ENCODE results near the gene CD82. TPM values are rescaled to one million over a fixed set of nuclear protein-coding genes. Genes with fewer than 3 reads are reported as not detected.
"Not testable (repeated sequence)": the region's sequence is repeated elsewhere in the genome, so short reads cannot be mapped to it uniquely, and the experiment has no call there.

Gene CD82
- polyA plus RNA-seq, 4 donors, result 13.1 to 21.6 (median 20.8) TPM

- no peak for DNase-seq (ENCODE audit: low read depth in 4 of 4, low spot score in 2 of 4)
Observed at GRCh38 chr11:44559207-44559939, 6.1 kb upstream of the CD82 start.

- DNase-seq (ENCODE audit: low read depth in 4 of 4, low spot score in 2 of 4), result not testable (repeated sequence)
Observed at GRCh38 chr11:44559940-44560300, 5.5 kb upstream of the CD82 start.

- DNase-seq (ENCODE audit: low read depth in 4 of 4, low spot score in 2 of 4), result no peak
Observed at GRCh38 chr11:44561275-44561805, 4.1 kb upstream of the CD82 start.

DNA sequence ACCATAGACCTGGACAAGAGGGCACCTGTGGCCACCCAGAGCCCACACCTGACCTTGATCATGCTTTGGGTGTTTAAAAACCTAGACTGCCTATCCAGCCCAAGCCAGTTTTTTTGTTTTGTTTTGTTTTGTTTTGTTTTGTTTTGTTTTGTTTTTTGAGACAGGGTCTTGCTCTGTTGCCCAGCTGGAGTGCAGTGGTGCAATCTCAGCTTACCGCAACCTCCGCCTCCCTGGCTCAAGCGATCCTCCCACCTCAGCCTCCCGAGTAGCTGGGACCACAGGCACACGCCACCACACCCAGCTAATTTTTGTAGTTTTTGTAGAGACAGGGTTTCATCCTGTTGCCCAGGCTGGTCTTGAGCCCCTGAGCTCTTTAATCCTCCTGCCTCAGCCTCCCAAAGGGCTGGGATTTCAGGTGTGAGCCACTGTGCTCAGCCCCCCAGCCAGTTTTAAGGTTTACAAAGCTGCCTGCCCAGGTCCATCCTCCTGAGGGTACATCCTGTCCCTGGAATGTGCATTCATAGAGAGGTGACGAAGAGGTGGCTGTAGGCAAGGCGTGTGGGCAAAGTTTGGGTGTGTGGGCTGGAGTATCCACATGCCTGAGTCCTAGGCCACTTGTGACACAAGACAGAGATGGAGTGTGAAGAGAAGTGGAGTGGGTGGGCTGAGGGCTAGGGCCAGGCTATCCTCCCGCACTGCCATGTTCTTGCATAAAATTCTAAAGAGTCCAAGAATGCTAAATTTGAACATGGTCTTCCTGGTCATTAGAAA lies 3.3 kb upstream of the CD82 start:
- DNase-seq (ENCODE audit: low read depth in 4 of 4, low spot score in 2 of 4), result no peak

DNA sequence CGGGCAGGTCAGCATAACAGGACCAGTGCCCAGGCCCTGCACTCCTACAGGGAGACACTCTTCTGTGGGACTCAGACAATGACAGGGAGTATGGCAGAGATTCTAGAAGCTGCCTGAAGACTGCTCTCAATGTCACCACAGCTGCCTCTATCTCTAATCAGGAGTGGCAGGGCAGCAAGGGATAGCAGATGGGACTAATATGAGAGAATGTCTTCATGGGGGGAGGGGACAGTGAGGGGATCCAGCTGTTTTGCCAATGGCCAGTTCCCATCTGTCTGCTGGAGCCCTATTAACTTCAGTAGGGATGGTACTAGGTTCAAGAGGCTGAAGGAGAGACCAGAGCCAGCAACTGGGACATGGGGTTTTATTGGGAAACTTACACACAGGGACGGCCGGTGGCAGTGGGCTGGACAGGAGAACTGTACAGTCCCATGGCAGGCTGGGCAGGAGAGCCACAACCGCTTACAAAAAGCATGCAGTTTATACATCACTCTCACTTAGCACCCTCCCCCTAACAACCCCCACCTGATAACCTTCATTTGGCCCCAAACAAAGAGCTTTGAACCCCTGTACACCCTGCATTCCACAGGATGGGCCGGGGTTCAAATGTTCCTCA lies 2.5 kb upstream of the CD82 start:
- DNase-seq (ENCODE audit: low read depth in 4 of 4, low spot score in 2 of 4), result no peak

DNA sequence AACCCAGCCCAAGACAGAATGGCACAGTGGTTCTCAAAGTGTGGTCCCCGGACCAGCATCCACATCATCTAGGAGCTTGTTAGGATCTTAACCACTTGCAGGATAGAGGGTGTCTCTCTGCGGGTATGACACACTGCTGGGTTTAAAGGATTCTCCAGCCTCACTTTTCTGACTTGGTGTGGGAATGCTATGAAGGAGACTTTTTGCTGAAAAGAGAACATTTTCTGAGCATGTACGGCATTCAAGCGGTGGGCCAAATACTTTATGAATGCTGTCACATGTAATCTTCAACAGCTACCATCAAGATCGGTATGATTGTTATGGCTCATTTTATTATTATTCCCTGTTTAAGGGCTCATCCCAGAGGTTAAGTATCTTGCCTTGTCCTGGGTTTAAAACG lies 1.8 kb upstream of the CD82 start:
- DNase-seq (ENCODE audit: low read depth in 4 of 4, low spot score in 2 of 4), result no peak

DNA sequence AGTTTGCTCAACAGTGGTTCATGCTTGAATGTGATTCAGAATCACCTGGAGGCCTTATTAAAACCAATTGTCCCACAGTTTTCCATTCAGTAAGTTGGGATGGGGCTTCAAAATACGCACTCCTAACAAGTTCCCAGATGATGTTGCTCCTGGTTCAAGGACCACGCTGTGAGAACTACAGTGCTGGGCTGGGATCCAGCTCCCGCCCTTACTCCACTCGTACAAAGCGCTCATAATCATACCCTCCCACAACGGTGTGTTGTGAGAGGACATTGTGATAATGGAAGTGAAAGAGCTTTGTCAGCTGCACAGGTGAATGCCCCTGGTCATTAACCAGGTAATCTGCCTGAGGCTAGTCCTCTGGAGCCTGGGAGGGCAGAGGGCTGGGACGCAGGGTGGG lies 1.3 kb upstream of the CD82 start:
- DNase-seq (ENCODE audit: low read depth in 4 of 4, low spot score in 2 of 4), result no peak

- DNase-seq (ENCODE audit: low read depth in 4 of 4, low spot score in 2 of 4), result no peak
Observed at GRCh38 chr11:44564670-44565210, 723 bp upstream of the CD82 start.

DNA sequence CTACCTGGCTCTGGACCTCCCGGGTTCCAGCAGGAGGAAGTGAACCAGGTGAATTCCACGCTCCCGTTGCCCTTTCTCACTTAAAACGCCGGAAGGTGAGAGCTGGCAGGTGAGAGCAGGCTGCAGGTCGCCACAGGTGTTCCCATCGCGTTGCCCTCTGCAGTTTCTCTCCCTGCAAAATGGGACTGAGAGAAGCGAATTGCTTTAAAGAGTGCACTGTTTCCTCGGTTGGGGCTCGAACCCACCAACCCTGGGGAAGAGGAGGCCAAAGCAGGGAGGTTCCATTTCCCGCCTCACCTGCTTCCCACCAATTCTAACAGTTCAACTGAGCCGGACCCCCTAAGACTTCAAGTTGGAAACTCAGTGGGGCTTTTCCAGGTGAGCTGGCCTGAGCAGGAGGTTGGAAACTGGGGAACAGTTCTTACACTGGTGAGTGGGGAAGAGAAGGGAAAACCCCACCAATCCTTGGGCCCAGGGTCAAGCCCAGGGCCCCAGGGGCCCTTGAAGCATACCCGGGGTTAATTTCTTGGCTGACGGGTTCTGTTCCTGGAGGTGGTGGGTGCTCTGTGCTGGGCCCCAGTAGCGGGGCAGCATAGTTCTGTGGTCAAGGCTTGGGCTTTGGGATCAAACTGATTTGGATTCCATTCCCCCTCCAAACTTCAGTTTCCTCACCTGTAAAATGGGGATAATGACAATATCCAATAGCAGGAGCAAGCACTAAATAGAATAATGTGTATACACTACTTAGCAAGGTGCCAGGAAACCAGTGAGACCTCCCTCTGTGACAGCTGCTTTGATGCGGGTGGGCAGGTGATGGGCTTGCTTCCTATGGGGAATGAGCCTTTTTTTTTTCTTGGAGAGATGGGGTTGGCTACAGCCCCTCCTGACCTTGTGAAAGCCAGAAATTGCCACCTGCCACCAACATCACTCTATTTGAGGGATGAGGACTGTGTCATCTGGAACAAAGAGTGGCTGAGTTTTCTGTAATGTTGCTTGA lies 788 bp downstream of the CD82 start:
- DNase-seq (ENCODE audit: low read depth in 4 of 4, low spot score in 2 of 4), result no peak

DNA sequence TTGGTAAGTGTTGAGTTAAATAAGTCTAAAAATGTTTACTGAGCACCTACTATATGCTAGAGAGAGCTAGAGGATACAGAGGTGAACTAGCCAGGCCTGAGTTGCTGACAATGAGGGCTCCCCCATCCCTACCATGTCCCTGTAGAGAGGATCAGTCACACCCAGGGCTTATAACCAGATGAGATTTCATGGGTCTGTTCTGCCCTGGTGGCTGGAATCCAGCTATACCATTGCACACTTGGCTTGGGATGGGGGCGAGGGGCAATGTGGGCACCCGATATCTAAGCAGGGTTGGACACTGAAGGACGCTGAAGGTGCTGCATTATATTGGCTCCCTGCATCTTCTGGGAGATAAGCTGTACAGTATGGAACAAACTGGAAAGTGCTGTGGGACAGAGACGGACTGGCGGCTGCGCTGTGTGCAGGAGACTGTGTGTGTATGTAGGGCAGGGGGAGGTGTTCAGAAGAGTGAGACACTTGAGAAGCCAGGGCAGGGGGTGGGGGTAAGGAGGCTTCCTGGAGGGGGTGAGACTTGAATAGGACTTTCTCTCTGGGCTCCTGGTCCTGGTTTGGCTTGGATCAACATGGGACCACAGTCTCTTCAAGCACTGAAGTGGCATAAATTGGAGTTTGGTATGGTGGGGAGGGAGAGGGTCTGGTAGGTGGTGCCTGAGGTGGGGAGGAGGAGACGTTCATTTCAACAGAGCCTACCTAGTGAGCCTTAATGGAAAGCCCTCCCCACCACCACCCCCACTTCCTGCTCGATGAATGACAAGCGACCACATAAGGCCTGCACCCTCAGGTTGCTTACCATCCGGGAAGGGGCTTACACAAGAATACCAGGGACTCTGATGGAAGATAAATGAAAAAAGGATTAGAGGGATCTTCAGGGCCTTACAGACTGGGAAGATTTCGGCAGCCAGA lies 1.8 kb downstream of the CD82 start:
- no peak for DNase-seq (ENCODE audit: low read depth in 4 of 4, low spot score in 2 of 4)

DNA sequence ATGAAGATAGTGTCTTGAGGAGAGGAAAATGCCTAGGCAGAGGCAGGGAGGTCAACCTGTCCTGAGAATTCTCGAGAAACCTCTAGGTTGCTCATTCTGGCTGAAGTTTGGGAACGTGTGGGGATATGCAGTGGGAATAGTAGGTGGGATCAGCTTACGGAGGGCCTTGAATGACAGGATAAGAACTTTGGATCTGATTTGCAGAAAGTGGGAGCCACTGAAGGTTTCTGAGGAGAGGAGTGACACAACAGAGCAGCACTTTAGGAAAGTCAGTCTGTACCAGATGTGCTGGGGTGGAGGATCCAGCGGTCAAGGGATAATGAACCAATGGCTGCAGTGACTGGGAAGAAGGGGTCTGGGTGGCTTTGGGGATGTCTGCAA lies 2.4 kb downstream of the CD82 start:
- DNase-seq (ENCODE audit: low read depth in 4 of 4, low spot score in 2 of 4), result no peak

DNA sequence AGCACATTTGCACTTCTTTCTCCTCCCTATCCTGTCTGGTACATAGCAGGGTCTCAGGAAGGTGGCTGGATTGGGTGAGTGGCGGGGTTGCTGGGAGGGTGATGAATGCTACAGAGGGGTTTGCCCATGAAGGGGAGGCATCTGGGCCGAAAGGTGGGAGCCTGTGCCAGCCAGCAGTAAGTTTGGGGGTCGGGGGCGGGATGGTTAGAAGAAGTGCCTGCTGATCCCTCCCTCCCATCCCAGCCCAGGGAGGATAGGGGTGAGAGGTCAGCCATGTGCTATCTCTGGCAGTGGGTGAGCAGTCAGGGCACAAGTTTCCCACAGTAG lies 2.8 kb downstream of the CD82 start:
- DNase-seq (ENCODE audit: low read depth in 4 of 4, low spot score in 2 of 4), result no peak

DNA sequence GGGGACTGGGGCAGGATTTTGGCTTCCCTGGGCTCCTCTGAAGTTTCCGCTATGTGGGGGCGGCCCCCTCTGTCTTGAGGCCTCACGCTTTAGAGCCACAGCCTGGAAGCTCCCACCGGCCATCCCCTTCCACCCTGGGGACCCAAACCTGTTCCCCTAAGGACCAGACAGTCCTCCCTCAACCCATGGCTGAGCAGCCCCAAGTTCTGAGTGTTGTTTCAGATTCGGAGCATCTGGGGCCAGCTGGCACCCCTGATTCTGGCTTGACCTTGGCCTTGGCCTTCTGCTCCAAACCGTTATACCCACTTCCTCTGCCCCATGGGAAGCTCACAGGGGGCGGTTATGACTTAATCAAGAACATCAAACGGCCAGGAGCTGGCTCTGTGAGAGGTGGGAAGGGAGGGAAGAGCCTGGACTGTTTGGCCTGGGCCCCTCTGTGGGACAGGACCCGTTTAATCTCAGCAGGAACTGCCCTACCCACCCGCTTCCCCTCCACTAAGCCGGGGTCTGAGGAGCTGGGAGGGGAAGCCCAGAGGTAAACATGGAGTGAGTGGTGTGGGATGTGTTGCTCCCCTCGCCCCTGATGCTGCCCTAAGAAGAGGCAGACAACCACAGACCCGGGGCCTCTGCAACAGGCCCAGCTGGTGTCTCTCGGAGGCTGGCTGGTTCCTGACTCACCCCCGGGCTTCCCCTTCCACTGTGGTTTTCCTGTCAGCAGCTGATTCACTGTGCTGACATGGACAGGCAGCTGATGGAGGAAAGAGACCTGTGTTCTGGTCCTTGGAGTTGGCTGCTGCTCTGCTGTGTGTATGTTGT lies 3.4 kb downstream of the CD82 start:
- no peak for DNase-seq (ENCODE audit: low read depth in 4 of 4, low spot score in 2 of 4)

DNA sequence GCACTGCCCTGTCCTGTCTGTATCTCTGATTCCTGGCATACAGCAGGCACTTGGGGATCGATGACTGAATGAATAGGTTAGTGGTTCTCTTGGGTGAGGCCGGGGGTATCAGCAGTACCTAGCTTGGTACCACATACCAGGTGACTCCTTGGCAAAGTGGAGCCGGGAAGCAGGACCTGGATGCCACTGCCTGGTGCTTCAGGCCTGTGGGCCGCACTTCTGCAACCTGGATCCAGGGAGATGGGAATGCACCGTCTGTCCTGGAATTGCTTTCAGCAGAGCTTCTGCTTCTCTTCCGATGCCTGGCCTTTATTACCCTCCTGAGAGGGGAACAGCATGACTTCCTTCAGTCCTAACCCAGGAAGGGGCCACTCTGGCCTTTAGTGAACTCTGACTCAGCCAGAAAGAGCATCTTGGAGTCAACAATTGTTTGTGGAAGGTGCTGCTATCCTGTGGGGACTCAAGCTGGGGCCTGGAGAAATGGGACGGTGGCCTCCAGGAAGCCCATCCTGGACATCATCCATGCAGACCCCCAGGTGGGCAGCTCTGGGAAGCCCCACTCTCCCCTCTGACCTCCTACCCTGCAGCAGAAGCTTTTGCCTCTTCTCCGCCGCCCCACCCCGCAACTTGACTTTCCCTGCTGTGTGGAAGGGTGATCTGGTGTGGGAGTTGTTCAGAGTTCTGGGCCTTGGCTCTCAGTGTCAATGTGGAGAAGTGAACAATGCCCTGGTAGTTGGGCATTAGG lies 5.1 kb downstream of the CD82 start:
- DNase-seq (ENCODE audit: low read depth in 4 of 4, low spot score in 2 of 4), result no peak

DNA sequence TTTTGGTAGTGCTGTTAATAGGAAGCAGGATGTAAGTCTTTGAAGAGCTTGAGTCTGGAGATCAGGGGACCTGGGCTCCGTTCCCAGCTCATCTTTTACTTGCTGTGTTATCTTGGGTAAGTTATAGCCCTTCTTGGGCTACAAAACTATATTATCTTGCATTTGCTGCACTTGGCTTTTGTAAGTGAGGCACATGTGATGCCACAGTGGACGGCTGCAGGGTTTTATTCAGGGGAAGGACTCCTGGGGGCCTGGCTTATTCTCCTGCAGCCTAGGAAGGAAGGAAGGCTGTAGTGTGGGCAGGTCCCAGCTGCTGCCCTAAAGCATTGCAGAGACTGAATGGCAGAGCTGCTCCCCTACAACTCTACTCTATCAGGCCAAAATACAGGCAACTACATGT lies 6.4 kb downstream of the CD82 start:
- DNase-seq (ENCODE audit: low read depth in 4 of 4, low spot score in 2 of 4), result no peak

DNA sequence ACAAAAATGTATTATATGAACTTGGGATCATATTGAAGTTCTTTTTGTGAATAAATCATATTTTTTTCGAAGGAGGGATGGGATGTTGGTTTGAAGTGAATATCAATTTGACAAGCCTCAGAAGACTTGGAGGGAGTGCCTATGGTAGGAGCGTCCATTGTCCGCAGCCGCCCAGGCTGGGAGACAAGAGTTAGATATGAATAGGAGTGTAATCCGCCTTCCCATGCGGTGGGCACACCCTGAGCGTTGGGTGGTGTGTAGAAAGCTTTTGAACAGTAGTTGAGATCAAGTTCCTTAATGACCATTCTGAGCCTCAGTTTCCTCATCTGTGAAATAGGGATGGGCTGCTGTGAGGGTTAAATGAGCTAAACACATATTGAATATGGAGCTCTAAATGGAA lies 7.0 kb downstream of the CD82 start:
- no peak for DNase-seq (ENCODE audit: low read depth in 4 of 4, low spot score in 2 of 4)

DNA sequence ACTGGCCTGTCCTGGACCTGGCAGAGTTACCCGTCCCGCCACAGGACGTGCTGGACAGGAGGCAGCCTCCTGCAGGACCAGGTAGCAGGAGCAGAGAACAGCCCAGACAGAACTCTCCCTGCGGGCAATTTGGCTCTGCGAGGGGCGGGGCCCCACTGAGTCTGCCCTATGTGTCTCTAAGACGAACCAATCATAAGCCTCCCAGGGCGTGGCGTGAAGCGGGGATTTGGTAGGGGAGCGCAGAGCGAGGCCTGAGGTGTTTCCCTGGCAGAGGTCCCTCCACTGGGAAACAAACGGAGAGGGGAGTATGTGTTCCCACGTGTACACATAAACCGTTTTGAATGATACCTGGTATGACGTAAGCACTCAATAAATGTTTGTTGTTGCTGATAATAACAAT lies 7.4 kb downstream of the CD82 start:
- no peak for DNase-seq (ENCODE audit: low read depth in 4 of 4, low spot score in 2 of 4)

GRCh38 chr11:44573333-44573732 lies 7.9 kb downstream of the CD82 start:
- DNase-seq (ENCODE audit: low read depth in 4 of 4, low spot score in 2 of 4), result no peak
